Lower lobe of right lung (tissue), 2 donors: ENCODE results near the gene SLC25A43. TPM values are rescaled to one million over a fixed set of nuclear protein-coding genes. Genes with fewer than 3 reads are reported as not detected.

Source experiments
- ATAC-seq, 2 donors: fragments of 200-7000 bp; cut with Tn5 transposase; one replicate each; pipeline ENCODE4 v1.9.1; 2020 to 2022; ENCODE audit warnings: mild to moderate bottlenecking in 2 of 2, moderate library complexity in 2 of 2
- DNase-seq: peaks from one replicate; pipeline ENCODE4 v3.0.0-alpha.2; 2020
- H3K27ac ChIP-seq: fragments of 200-600 bp; one replicate; pipeline ENCODE4 v1.8.0; 2022
- H3K27me3 ChIP-seq: fragments of 200-600 bp; one replicate; pipeline ENCODE4 v1.8.0; 2022; ENCODE audit warnings: low read depth
- H3K36me3 ChIP-seq: fragments of 200-600 bp; one replicate; pipeline ENCODE4 v1.8.0; 2022; ENCODE audit warnings: mild to moderate bottlenecking
- H3K4me1 ChIP-seq: fragments of 200-600 bp; one replicate; pipeline ENCODE4 v1.8.0; 2022
- H3K4me3 ChIP-seq: fragments of 200-600 bp; one replicate; pipeline ENCODE4 v1.8.0; 2022; ENCODE audit warnings: mild to moderate bottlenecking
- H3K9me3 ChIP-seq: fragments of 200-600 bp; one replicate; pipeline ENCODE4 v1.8.0; 2022
- CTCF ChIP-seq: fragments of 200-600 bp; IDR thresholded peaks from one replicate; pipeline ENCODE4 v1.8.0; 2022; ENCODE audit warnings: antibody characterized with exemption, mild to moderate bottlenecking
- intact Hi-C: fragments of 100-400 bp; cut with DNase I; formaldehyde crosslinking; loops from one replicate; pipeline ENCODE4 v1.11.0; 2022
- total RNA-seq: library from RNA; stranded (reverse); fragmentation: NEBNext Ultra II Directional; extraction: Animal tissue kit (Norgen Biotek cat#: 25700); gene quantifications from one replicate; pipeline ENCODE4 v1.2.1, GENCODE V29; 2021
- donor health status: DM: no; HTN: yes; CAD: no; lungs with severe emphysema.

Gene SLC25A43
- total RNA-seq, 1 donor from 2014 or later: 14.9 TPM

- H3K4me1 ChIP-seq: peaks cover 9% of the 10 kb centered on the region
- no peak for TF ChIP-seq CTCF
- intact Hi-C loops: no loop called here
- no peaks in the 10 kb centered on the region for H3K27me3 ChIP-seq
- ATAC-seq: no peak
- no peak overlapping the region for H3K27ac ChIP-seq
- H3K4me3 ChIP-seq: no peak overlapping the region
- H3K9me3 ChIP-seq: no peaks in the 10 kb centered on the region
- H3K36me3 ChIP-seq: peaks cover 7% of the 10 kb centered on the region
- no peak for DNase-seq
These were observed 66.4 kb downstream of the SLC25A43 start for GRCh38 chrX:119465555-119465954.

- Histone ChIP-seq H3K27me3 (no peaks in the 10 kb centered on the region), H3K4me3 (no peak overlapping the region)
- intact Hi-C loops: no loop called here
These were observed 67.8 kb downstream of the SLC25A43 start for GRCh38 chrX:119466970-119467369.

GRCh38 chrX:119467433-119467832 is 68.3 kb downstream of the SLC25A43 start:
- Histone ChIP-seq H3K36me3 (peaks cover 19% of the 10 kb centered on the region), H3K9me3 (no peaks in the 10 kb centered on the region), H3K27me3 (no peaks in the 10 kb centered on the region), H3K4me3 (peak overlapping the region; percentile 81), H3K4me1 (peaks cover 9% of the 10 kb centered on the region), H3K27ac (no peak overlapping the region)
- intact Hi-C loops: no loop called here
- ATAC-seq (no peak), DNase-seq (no peak)
- no peak for TF ChIP-seq CTCF

More at GRCh38 chrX:119466970-119467369, 67.8 kb downstream of the SLC25A43 start:
- peaks cover 9% of the 10 kb centered on the region for H3K4me1 ChIP-seq
- TF ChIP-seq CTCF: no peak
- DNase-seq: no peak
- ATAC-seq: no peak
- no peak overlapping the region for H3K27ac ChIP-seq
- peaks cover 19% of the 10 kb centered on the region for H3K36me3 ChIP-seq
- H3K9me3 ChIP-seq: no peaks in the 10 kb centered on the region

DNA sequence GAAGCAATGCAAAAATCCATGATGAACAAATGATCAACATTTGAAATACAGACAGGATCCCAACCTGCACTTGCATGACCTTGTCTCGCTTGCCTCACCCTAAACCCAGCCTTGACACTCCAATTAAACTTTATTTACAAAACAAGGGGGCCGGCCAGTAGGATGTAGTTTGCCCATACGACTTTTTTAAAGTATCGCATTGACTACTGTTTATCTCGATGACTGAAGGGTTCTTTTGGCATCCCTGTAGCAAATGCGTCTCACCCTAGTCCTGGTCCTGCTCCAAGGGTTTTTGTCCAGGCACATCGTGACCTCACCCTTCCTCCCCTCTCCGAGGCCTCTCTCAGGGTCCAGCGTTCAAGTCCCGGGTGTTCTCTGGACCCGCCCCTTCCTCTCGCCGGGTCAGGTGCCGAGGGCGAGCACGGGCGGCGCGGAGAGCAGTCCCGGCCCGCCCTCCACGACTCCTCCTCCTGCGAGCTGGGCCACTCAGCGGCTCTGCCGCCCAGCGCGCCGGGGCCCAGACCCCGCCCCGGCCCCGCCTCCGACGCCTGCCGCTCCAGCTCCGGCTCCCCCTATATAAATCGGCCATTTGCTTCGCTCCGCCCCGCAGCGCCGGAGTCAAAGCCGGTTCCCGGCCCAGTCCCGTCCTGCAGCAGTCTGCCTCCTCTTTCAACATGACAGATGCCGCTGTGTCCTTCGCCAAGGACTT is 68.9 kb downstream of the SLC25A43 start, which contains the start of gene SLC25A5:
Gene SLC25A5, plus strand, starts transcription at position 603 of the 709 bp plus-strand sequence. Its CDS starts 72 bp downstream, at position 675.
- H3K9me3 ChIP-seq: no peaks in the 10 kb centered on the region
- peak within 1 kb of the TSS; percentile 81 for H3K4me3 ChIP-seq
- H3K36me3 ChIP-seq: peaks cover 19% of the 10 kb centered on the region
- intact Hi-C loops: no loop called here
- no peaks in the 10 kb centered on the region for H3K27me3 ChIP-seq
- peak within 1 kb of the TSS; percentile 96 for H3K27ac ChIP-seq
- TF ChIP-seq CTCF: no peak
- H3K4me1 ChIP-seq: peaks cover 9% of the 10 kb centered on the region
- DNase-seq (peak; percentile 90), ATAC-seq (peak; percentile 97 to 98)

GRCh38 chrX:119468551-119469312 is 69.6 kb downstream of the SLC25A43 start:
- DNase-seq (peak; percentile 94), ATAC-seq (peak; percentile 91 to 96)
- Histone ChIP-seq H3K27me3 (no peaks in the 10 kb centered on the region), H3K4me1 (peaks cover 9% of the 10 kb centered on the region), H3K27ac (peak overlapping the region; percentile 96), H3K9me3 (no peaks in the 10 kb centered on the region), H3K4me3 (peak overlapping the region; percentile 81), H3K36me3 (peaks cover 19% of the 10 kb centered on the region)
- TF ChIP-seq CTCF: peak; percentile 77
- intact Hi-C loops: no loop called here
